Liver (tissue), 9 donors: ENCODE data around the gene VWA5A. TPM values are rescaled to one million over a fixed set of nuclear protein-coding genes. Genes with fewer than 3 reads are reported as not detected.
A peak's percentile ranks its signal among the peaks of the same experiment; 100 is the strongest.
"Not testable (repeated sequence)": the region's sequence is repeated elsewhere in the genome, so short reads cannot be mapped to it uniquely, and the experiment has no call there.

Source experiments
- DNase-seq: peaks from one replicate; pipeline ENCODE4 v3.0.0-alpha.2; 2017; ENCODE audit warnings: low spot score
- H3K27ac ChIP-seq, 2 donors: one replicate each; pipeline ENCODE4 v1.7.0; 2013; ENCODE audit warnings: inconsistent platforms in 2 of 2, low read length in 2 of 2, control low read depth in 1 of 2, low read depth in 1 of 2, mild to moderate bottlenecking in 1 of 2
- H3K27me3 ChIP-seq, 4 donors: one replicate each; pipeline versions ENCODE4 v1.6.1 to v1.7.0; 2013; ENCODE audit warnings: low read length in 3 of 4, inconsistent platforms in 1 of 4, mild to moderate bottlenecking in 1 of 4, moderate library complexity in 1 of 4; ENCODE audit not compliant: control insufficient read depth in 4 of 4, insufficient read depth in 4 of 4
- H3K36me3 ChIP-seq, 4 donors: one replicate each; pipeline versions ENCODE4 v1.6.1 to v1.7.0; 2013; ENCODE audit warnings: low read length in 3 of 4, mild to moderate bottlenecking in 3 of 4, low read depth in 1 of 4, moderate library complexity in 1 of 4; ENCODE audit not compliant: control insufficient read depth in 4 of 4, insufficient read depth in 3 of 4
- H3K4me1 ChIP-seq, 4 donors: one replicate each; pipeline versions ENCODE4 v1.6.1 to v1.7.0; 2013; ENCODE audit warnings: low read length in 3 of 4, mild to moderate bottlenecking in 3 of 4, moderate library complexity in 1 of 4; ENCODE audit not compliant: control insufficient read depth in 4 of 4, insufficient read depth in 4 of 4
- H3K4me3 ChIP-seq, 3 donors: one replicate each; pipeline versions ENCODE4 v1.6.1 to v1.7.0; 2013; ENCODE audit warnings: low read length in 3 of 3, control low read depth in 1 of 3, low read depth in 1 of 3, mild to moderate bottlenecking in 1 of 3
- H3K9ac ChIP-seq, 2 donors: one replicate each; pipeline ENCODE4 v1.7.0; 2013; ENCODE audit warnings: low read length in 2 of 2, mild to moderate bottlenecking in 2 of 2, moderate library complexity in 2 of 2, control low read depth in 1 of 2, low read depth in 1 of 2
- H3K9me3 ChIP-seq, 4 donors: one replicate each; pipeline versions ENCODE4 v1.6.1 to v1.7.0; 2013; ENCODE audit warnings: low read length in 3 of 4; ENCODE audit not compliant: control insufficient read depth in 4 of 4
- EGR1 ChIP-seq, 2 donors: IDR thresholded peaks; 2 replicates each; pipeline ENCODE4 v1.6.1; 2016 to 2018; ENCODE audit warnings: antibody characterized with exemption in 2 of 2, low read depth in 2 of 2
- GABPA ChIP-seq, 2 donors: IDR thresholded peaks in 1 of 2; conservative IDR thresholded peaks in 1 of 2; 2 replicates each; pipeline ENCODE4 v1.6.1; 2016; ENCODE audit warnings: antibody characterized with exemption in 2 of 2, mild to moderate bottlenecking in 1 of 2, moderate library complexity in 1 of 2
- HNF4A ChIP-seq, 2 donors: conservative IDR thresholded peaks; 2 replicates each; pipeline ENCODE4 v1.6.1; 2016; ENCODE audit warnings: antibody characterized with exemption in 2 of 2, mild to moderate bottlenecking in 2 of 2
- HNF4G ChIP-seq: IDR thresholded peaks from 2 replicates; pipeline ENCODE4 v1.6.1; 2016; ENCODE audit warnings: antibody characterized with exemption
- JUND ChIP-seq, 2 donors: IDR thresholded peaks; 2 replicates each; pipeline ENCODE4 v1.6.1; 2016; ENCODE audit warnings: antibody characterized with exemption in 2 of 2
- NR2F2 ChIP-seq: IDR thresholded peaks from 2 replicates; pipeline ENCODE4 v1.6.1; 2016; ENCODE audit warnings: antibody characterized with exemption
- RXRA ChIP-seq, 2 donors: IDR thresholded peaks; 2 replicates each; pipeline ENCODE4 v1.6.1; 2017 to 2018; ENCODE audit warnings: antibody characterized with exemption in 2 of 2, mild to moderate bottlenecking in 1 of 2
- WGBS: extraction: QIAGEN DNeasy Blood & Tissue Kit; methylation state at CpG from one replicate; pipeline ENCODE4 v1.1.7; 2013; 5-methylcytosine and 5-hydroxymethylcytosine counted together
- polyA plus RNA-seq, 2 donors: library from polyadenylated mRNA; stranded (reverse) in 1 of 2; unstranded in 1 of 2; fragments of 200-250 nt in 1 of 2; fragments of >200 nt in 1 of 2; fragmentation: Nextera tagmentation in 1 of 2; extraction: Ambion mirVana in 1 of 2; gene quantifications; one replicate each; pipeline versions ENCODE4 v1.2.1 to v1.2.3, GENCODE V29; 2013 to 2015
- total RNA-seq, 2 donors: library from RNA; depleted of rRNA; stranded (reverse); fragments of >200 nt; gene quantifications; one replicate each; pipeline ENCODE4 v1.2.3, GENCODE V29; 2014
- TF ChIP-seq, protein P1 (sequence below): fragments of 150-350 bp; IDR thresholded peaks from 2 replicates; pipeline ENCODE4 v1.5.1; 2017; ENCODE audit warnings: improper control_type of control experiment, low read depth, low read length; ENCODE audit not compliant: missing input control
- TF ChIP-seq, protein P2 (sequence below): IDR thresholded peaks from 2 replicates; pipeline ENCODE4 v1.6.1; 2016; ENCODE audit warnings: antibody characterized with exemption
- donor health status: healthy.
- donor health status: healthy.
- donor health status: healthy.
- donor health status: healthy.
- donor health status: healthy.

Gene VWA5A
- total and polyA plus RNA-seq, 4 donors, result 2.3 to 5.7 (median 3.7) TPM

DNA sequence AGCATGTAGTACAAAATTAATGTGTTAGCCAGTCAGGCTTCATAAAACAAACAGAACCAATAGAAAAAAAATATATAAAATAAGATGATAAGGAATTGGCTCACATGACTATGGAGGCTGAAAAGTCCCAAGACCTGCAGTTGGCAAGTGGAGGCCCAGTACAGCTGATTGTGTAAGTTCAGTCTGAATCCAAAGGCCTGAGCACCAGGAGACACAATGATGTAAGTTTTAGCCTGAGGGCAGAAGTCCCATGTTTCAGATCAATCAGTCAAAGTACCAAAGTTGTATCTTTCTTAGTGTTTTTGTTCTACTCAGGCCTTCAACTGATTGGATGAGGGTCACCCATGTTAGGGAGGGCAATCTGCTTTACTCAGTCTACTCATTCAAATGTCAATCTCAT lies 53.5 kb downstream of the VWA5A start:
- Histone ChIP-seq H3K36me3 (no peaks in the 10 kb centered on the region), H3K4me1 (no peaks in the 10 kb centered on the region), H3K27me3 (peaks cover 0 to 2% (median 0%) of the 10 kb centered on the region in 4 donors), H3K9me3 (no peaks in the 10 kb centered on the region), H3K4me3 (no peak overlapping the region), H3K9ac (no peak overlapping the region), H3K27ac (no peak overlapping the region)
- DNase-seq, result no peak
- no peak for TF ChIP-seq JUND (IDR thresholded peaks at IDR 0.05)
- TF ChIP-seq HNF4A (conservative IDR thresholded peaks at IDR 0.05), result peak in 1 of 2 donors; percentile 19

DNA sequence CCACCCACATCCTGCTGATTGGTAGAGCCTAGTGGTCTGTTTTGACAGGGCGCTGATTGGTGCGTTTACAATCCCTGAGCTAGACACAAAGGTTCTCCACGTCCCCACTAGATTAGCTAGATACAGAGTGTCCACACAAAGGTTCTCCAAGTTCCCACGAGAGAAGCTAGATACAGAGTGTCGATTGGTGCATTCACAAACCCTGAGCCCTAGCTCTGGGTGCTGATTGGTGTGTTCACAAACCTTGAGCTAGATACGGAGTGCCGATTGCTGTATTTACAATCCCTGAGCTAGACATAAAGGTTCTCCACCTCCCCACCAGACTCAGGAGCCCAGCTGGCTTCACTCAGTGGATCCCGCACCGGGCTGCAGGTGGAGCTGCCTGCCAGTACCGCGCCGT lies 55.1 kb downstream of the VWA5A start:
- WGBS, result 88% methylated on average over 12 of the region's 12 CpGs
- H3K9me3 ChIP-seq, H3K4me1 ChIP-seq, H3K27ac ChIP-seq, H3K4me3 ChIP-seq, DNase-seq, H3K9ac ChIP-seq, H3K27me3 ChIP-seq, H3K36me3 ChIP-seq: not testable (repeated sequence)

DNA sequence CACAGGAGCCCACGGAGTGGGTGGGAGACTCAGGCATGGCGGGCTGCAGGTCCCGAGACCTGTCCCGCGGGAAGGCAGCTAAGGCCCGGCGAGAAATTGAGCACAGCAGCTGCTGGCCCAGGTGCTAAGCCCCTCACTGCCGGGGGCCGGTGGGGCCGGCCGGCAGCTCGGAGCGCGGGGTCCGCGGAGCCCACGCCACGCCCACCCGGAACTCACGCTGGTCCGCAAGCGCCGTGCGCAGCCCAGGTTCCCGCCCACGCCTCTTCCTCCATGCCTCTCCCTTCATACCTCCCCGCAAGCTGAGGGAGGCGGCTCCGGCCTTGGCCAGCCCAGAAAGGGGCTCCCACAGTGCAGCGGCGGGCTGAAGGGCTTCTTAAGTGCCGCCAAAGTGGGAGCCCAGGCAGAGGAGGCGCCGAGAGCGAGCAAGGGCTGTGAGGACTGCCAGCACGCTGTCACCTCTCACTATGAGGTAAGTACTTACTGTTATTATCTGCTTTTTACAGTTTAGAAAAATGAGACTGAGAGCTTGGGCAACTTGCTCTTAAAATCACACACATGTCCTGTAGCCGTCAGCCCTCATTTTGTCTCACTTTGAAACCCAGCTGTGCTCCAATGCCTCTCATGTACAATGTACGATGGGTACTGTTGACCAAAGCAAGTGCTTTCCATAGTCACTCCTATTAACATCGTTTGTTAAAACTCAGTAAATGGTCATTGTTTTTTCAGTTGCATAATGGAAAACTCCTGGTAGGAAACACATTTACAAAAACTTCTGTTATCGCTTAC lies 55.7 kb downstream of the VWA5A start:
- no peak overlapping the region for H3K27ac ChIP-seq
- TF ChIP-seq HNF4G, result no peak
- TF ChIP-seq RXRA (IDR thresholded peaks at IDR 0.05), result no peak
- 94% methylated on average over 40 of the region's 40 CpGs for WGBS
- H3K9ac ChIP-seq, result no peak overlapping the region
- H3K9me3 ChIP-seq, result no peaks in the 10 kb centered on the region
- H3K4me1 ChIP-seq, result no peaks in the 10 kb centered on the region
- H3K36me3 ChIP-seq, result no peaks in the 10 kb centered on the region
- no peak overlapping the region for H3K4me3 ChIP-seq
- no peak for DNase-seq
- H3K27me3 ChIP-seq, result peaks cover 0 to 2% (median 0%) of the 10 kb centered on the region in 4 donors

DNA sequence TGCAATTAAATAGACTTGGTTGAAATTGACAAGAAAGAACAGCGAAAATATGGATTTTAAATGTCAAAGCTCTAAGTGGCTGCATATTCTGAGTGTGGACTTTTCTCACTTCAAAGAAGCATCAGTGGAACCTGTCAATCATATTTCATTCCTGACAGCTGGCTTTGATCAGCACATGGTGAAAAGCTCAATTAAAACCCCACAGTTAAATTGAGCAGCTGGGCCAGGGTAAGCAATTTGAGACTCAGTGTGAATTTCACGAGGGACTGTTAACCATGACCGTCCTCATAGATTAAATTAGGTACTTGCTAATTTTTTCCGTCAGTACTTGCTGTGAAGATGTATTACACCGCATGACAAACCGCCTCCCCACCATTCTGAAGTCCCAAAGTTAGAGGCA lies 56.9 kb downstream of the VWA5A start:
- Histone ChIP-seq H3K36me3 (no peaks in the 10 kb centered on the region), H3K9me3 (no peaks in the 10 kb centered on the region), H3K27me3 (peaks cover 0 to 2% (median 0%) of the 10 kb centered on the region in 4 donors), H3K4me1 (no peaks in the 10 kb centered on the region), H3K27ac (no peak overlapping the region), H3K4me3 (no peak overlapping the region), H3K9ac (no peak overlapping the region)
- 85% methylated on average over 6 of the region's 6 CpGs for WGBS
- DNase-seq, result no peak
- TF ChIP-seq, protein P1, sequence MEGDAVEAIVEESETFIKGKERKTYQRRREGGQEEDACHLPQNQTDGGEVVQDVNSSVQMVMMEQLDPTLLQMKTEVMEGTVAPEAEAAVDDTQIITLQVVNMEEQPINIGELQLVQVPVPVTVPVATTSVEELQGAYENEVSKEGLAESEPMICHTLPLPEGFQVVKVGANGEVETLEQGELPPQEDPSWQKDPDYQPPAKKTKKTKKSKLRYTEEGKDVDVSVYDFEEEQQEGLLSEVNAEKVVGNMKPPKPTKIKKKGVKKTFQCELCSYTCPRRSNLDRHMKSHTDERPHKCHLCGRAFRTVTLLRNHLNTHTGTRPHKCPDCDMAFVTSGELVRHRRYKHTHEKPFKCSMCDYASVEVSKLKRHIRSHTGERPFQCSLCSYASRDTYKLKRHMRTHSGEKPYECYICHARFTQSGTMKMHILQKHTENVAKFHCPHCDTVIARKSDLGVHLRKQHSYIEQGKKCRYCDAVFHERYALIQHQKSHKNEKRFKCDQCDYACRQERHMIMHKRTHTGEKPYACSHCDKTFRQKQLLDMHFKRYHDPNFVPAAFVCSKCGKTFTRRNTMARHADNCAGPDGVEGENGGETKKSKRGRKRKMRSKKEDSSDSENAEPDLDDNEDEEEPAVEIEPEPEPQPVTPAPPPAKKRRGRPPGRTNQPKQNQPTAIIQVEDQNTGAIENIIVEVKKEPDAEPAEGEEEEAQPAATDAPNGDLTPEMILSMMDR, result no peak
- no peak for TF ChIP-seq EGR1 (IDR thresholded peaks at IDR 0.05; ENCODE audit: low read depth in 2 of 2)
- TF ChIP-seq, protein P2, sequence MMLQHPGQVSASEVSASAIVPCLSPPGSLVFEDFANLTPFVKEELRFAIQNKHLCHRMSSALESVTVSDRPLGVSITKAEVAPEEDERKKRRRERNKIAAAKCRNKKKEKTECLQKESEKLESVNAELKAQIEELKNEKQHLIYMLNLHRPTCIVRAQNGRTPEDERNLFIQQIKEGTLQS, result no peak
- TF ChIP-seq GABPA (IDR thresholded peaks at IDR 0.05 in 1 of 2, conservative IDR thresholded peaks at IDR 0.05 in 1 of 2), result no peak
- no peak for TF ChIP-seq NR2F2
